Progenitor cell of endocrine pancreas (in vitro differentiated cells): Measurements from ENCODE around the gene MCCC2. TPM values are rescaled to one million over a fixed set of nuclear protein-coding genes. Genes with fewer than 3 reads are reported as not detected.
"Not testable (repeated sequence)": the region's sequence is repeated elsewhere in the genome, so short reads cannot be mapped to it uniquely, and the experiment has no call there.

Experiments
- DNase-seq: peaks from one replicate; pipeline ENCODE4 v3.0.0; 2021; ENCODE audit warnings: low spot score; ENCODE audit not compliant: unreplicated experiment
- H3K27ac Mint-ChIP-seq: 2 replicates; pipeline ENCODE4 v1.8.0; 2021; ENCODE audit warnings: mild to moderate bottlenecking, moderate library complexity, mixed read lengths
- H3K27me3 Mint-ChIP-seq: 2 replicates; pipeline ENCODE4 v1.8.0; 2021; ENCODE audit warnings: mixed read lengths
- H3K36me3 Mint-ChIP-seq: 2 replicates; pipeline ENCODE4 v1.8.0; 2022; ENCODE audit warnings: mixed read lengths; ENCODE audit not compliant: insufficient read depth
- H3K4me1 Mint-ChIP-seq: 2 replicates; pipeline ENCODE4 v1.8.0; 2021; ENCODE audit warnings: low read depth, mixed read lengths
- H3K4me3 Mint-ChIP-seq: 2 replicates; pipeline ENCODE4 v1.8.0; 2021; ENCODE audit warnings: low read depth, mild to moderate bottlenecking, moderate library complexity, mixed read lengths
- H3K9me3 Mint-ChIP-seq: 2 replicates; pipeline ENCODE4 v1.8.0; 2021; ENCODE audit warnings: low read depth, mixed read lengths
- total RNA-seq: library from RNA; stranded (reverse); gene quantifications from 2 replicates; pipeline ENCODE4 v1.2.1, GENCODE V29; 2021
- TF ChIP-seq, protein P1 (sequence below): fragments of 200-600 bp; sonication (generic); IDR thresholded peaks from one replicate; pipeline ENCODE4 v1.5.0; 2021; ENCODE audit warnings: antibody characterized with exemption, mild to moderate bottlenecking; ENCODE audit not compliant: unreplicated experiment

The MCCC2 gene
- total RNA-seq, 1 donor from 2014 or later, result 43.5 TPM

DNA sequence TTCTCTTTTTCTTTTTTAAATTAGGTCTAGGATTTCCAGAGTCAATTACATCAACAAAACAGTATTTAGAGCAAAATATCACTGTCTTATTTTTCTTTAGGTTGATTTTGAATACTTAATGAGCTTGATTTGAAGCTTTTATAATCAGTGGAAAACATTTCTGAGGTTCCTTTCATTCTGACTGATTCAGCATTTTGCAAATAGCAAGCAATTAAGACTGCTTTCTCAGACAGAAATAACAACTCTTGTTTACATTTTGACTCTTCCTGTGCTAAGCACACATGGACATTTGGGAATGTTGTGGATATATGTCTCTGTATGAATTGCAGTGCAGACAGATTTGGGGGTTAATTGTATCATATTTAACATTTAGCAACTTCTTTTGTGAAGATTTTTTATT is 22.2 kb upstream of the MCCC2 start:
- Mint-ChIP-seq H3K36me3 (peaks cover 22% of the 10 kb centered on the region), H3K4me3 (no peak overlapping the region), H3K4me1 (no peaks in the 10 kb centered on the region), H3K27me3 (no peaks in the 10 kb centered on the region), H3K27ac (no peak overlapping the region), H3K9me3 (no peaks in the 10 kb centered on the region)
- TF ChIP-seq, protein P1, sequence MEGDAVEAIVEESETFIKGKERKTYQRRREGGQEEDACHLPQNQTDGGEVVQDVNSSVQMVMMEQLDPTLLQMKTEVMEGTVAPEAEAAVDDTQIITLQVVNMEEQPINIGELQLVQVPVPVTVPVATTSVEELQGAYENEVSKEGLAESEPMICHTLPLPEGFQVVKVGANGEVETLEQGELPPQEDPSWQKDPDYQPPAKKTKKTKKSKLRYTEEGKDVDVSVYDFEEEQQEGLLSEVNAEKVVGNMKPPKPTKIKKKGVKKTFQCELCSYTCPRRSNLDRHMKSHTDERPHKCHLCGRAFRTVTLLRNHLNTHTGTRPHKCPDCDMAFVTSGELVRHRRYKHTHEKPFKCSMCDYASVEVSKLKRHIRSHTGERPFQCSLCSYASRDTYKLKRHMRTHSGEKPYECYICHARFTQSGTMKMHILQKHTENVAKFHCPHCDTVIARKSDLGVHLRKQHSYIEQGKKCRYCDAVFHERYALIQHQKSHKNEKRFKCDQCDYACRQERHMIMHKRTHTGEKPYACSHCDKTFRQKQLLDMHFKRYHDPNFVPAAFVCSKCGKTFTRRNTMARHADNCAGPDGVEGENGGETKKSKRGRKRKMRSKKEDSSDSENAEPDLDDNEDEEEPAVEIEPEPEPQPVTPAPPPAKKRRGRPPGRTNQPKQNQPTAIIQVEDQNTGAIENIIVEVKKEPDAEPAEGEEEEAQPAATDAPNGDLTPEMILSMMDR, result no peak
- no peak for DNase-seq

DNA sequence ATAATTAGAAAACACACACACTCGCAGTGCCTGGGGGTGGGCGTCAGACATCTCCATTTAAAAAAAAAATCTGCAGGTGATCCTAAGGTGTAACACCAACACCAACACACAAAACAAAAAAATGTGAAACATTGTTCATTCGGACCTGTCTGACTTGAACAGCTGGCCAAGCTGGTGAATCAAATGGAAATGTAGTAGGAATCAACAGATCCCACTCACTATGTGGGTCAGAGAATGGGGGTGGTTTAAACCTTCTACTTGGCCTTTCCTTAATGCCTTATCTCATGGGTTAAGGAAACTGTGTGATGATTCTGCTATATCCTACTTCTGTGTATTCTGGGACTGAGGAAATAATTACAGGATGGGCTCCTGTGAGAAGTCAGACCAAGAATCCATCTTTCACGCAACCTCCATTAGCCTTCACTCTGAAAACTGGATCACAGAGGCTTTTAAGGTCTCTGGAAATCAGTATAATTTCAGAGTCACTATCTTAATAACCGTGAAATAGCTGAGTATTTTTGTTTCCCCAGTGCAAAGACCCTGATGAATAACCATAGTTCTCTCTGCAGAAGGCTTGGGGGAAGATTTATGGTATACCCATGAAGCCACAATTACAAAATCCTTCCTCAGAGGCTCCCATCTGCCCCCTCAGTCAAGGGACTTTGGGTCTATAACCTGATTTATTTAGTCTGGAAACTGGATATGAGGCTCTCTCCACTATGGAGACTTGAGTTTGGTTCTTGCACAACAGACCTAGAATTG is 17.2 kb upstream of the MCCC2 start:
- no peak overlapping the region for H3K4me3 Mint-ChIP-seq
- H3K27me3 Mint-ChIP-seq, result no peaks in the 10 kb centered on the region
- DNase-seq, result no peak

DNA sequence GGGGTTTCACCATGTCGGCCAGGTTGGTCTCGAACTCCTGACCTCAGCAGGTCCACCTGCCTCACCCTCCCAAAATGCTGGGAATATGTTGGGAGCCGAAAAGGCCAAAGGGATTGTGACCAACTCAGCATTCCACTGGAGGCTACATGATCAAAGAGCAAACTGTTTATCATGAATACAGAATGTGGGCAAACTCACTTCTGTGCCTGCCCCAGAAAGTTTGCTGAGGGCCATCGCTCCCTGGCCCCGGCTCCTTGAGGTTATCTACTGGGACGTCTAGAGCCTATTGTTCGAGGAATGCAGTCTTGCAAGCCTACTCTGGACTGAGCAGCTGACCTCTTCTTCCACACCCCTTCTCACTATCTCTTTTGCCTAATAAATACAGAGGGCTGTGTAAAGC is 15.3 kb upstream of the MCCC2 start:
- not testable (repeated sequence) for DNase-seq, H3K36me3 Mint-ChIP-seq, H3K9me3 Mint-ChIP-seq, H3K27me3 Mint-ChIP-seq, H3K27ac Mint-ChIP-seq, H3K4me1 Mint-ChIP-seq, H3K4me3 Mint-ChIP-seq

More for the DNA sequence above, 17.2 kb upstream of the MCCC2 start:
- peaks cover 11% of the 10 kb centered on the region for H3K36me3 Mint-ChIP-seq
- TF ChIP-seq, protein P1, result no peak
- H3K4me1 Mint-ChIP-seq, result peaks cover 10% of the 10 kb centered on the region
- no peak overlapping the region for H3K27ac Mint-ChIP-seq
- H3K9me3 Mint-ChIP-seq, result no peaks in the 10 kb centered on the region

DNA sequence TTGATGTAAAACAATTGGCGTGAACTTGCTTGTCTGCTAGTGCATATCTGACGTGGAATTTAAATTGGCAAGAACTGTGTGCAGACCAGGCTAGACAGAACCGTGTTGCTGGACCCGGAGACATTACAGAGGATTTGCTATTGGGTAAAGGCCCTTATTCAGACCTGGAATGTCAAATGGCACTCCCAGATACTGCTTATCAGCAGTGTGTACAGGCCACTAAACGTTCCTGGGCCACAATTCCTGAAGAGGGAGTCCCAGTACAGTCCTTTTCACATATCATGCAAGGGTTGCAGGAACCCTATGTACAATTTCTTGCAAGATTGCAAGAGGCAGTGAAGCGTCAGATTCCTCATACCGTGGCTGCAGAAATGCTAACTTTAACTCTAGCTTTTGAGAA is 13.5 kb upstream of the MCCC2 start:
- DNase-seq, result no peak
- H3K36me3 Mint-ChIP-seq, result peaks cover 17% of the 10 kb centered on the region

DNA sequence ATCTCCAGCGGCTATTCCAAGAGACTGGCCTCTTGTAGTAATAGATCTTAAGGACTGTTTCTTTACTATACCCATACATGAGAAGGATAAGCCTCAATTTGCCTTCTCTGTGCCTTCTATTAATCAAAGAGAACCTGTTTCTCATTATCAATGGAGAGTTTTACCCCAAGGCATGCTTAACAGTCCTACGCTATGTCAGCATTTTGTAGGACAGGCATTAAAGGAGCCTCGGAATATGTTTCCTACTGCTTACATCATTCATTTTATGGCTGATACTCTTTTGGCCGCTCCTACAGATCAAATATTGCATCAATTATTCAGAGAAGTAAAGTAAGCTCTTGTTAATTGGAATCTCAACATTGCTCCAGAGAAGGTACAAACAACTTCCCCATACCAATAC is 11.6 kb upstream of the MCCC2 start:
- DNase-seq, H3K27ac Mint-ChIP-seq, H3K27me3 Mint-ChIP-seq, H3K4me1 Mint-ChIP-seq, H3K4me3 Mint-ChIP-seq, H3K9me3 Mint-ChIP-seq: not testable (repeated sequence)
- H3K36me3 Mint-ChIP-seq, result peaks cover 18% of the 10 kb centered on the region

More for the DNA sequence above, 13.5 kb upstream of the MCCC2 start:
- Mint-ChIP-seq H3K9me3 (peaks cover 9% of the 10 kb centered on the region), H3K27me3 (no peaks in the 10 kb centered on the region), H3K27ac (no peak overlapping the region), H3K4me1 (peaks cover 10% of the 10 kb centered on the region), H3K4me3 (no peak overlapping the region)
- TF ChIP-seq, protein P1, result no peak

DNA sequence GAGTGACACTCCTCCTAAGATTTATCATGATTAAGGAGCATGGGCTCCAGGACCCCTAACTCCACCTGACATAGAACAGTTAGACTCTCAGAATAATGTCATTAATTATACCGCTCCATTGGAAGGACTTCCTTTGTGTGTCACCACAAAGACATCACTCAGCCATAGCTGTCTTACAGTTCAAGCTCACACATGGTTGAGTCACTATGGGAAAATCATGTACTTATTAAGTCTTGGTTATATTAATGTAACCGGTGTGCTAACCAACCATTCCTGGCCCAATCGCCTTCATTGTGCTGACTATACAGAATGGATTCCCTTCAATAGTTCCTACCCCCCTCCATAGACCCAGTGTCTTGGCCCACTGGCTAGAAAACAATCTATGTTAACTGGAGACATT is 10.9 kb upstream of the MCCC2 start:
- H3K4me1 Mint-ChIP-seq, result peaks cover 10% of the 10 kb centered on the region
- TF ChIP-seq, protein P1, result no peak
- no peak for DNase-seq

DNA sequence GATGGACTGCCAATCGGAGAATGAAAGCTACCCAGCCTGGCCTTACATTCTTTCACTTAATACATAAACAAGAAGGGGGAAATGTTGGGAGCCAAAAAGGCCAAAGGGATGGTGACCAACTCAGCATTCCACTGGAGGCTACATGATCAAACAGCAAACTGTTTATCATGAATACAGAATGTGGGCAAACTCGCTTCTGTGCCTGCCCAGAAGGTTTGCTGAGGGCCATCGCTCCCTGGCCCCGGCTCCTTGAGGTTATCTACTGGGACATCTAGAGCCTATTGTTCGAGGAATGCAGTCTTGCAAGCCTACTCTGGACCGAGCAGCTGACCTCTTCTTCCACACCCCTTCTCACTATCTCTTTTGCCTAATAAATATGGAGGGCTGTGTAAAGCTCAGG is 9.3 kb upstream of the MCCC2 start:
- H3K36me3 Mint-ChIP-seq, result peaks cover 18% of the 10 kb centered on the region
- H3K9me3 Mint-ChIP-seq, DNase-seq, H3K4me3 Mint-ChIP-seq, H3K4me1 Mint-ChIP-seq, H3K27ac Mint-ChIP-seq, H3K27me3 Mint-ChIP-seq: not testable (repeated sequence)

More for the DNA sequence above, 10.9 kb upstream of the MCCC2 start:
- peaks cover 18% of the 10 kb centered on the region for H3K36me3 Mint-ChIP-seq
- no peak overlapping the region for H3K4me3 Mint-ChIP-seq
- no peak overlapping the region for H3K27ac Mint-ChIP-seq
- no peaks in the 10 kb centered on the region for H3K27me3 Mint-ChIP-seq
- H3K9me3 Mint-ChIP-seq, result peaks cover 9% of the 10 kb centered on the region
